Coronary artery (tissue), 2 donors: Measurements from ENCODE around the gene PRR5L.

Experiments used
- DNase-seq: peaks from one replicate; pipeline ENCODE4 v3.0.0-alpha.2; 2017; ENCODE audit warnings: low spot score
- H3K27ac ChIP-seq, 2 donors: fragments of 200-600 bp; sonication (generic); one replicate each; pipeline ENCODE4 v1.5.1; 2016 to 2019
- H3K4me3 ChIP-seq: fragments of 200-600 bp; sonication (generic); 2 replicates; pipeline ENCODE4 v1.5.1; 2016; ENCODE audit warnings: mild to moderate bottlenecking, moderate library complexity
- TF ChIP-seq, protein P1 (sequence below): fragments of 200-600 bp; sonication (generic); IDR thresholded peaks from one replicate; pipeline ENCODE4 v1.5.1; 2019; ENCODE audit warnings: antibody characterized with exemption

PRR5L gene

GRCh38 chr11:36421546-36422155, 125.6 kb downstream of the PRR5L start:
- TF ChIP-seq, protein P1, sequence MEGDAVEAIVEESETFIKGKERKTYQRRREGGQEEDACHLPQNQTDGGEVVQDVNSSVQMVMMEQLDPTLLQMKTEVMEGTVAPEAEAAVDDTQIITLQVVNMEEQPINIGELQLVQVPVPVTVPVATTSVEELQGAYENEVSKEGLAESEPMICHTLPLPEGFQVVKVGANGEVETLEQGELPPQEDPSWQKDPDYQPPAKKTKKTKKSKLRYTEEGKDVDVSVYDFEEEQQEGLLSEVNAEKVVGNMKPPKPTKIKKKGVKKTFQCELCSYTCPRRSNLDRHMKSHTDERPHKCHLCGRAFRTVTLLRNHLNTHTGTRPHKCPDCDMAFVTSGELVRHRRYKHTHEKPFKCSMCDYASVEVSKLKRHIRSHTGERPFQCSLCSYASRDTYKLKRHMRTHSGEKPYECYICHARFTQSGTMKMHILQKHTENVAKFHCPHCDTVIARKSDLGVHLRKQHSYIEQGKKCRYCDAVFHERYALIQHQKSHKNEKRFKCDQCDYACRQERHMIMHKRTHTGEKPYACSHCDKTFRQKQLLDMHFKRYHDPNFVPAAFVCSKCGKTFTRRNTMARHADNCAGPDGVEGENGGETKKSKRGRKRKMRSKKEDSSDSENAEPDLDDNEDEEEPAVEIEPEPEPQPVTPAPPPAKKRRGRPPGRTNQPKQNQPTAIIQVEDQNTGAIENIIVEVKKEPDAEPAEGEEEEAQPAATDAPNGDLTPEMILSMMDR: no peak
- DNase-seq: no peak
- no peak overlapping the region for H3K4me3 ChIP-seq
- H3K27ac ChIP-seq: no peak overlapping the region

- Histone ChIP-seq H3K27ac (peak overlapping the region in 1 of 2 donors; percentile 44), H3K4me3 (no peak overlapping the region)
- no peak for DNase-seq
- TF ChIP-seq, protein P1: no peak
Observed at GRCh38 chr11:36425561-36426081, 129.5 kb downstream of the PRR5L start.

- H3K4me3 ChIP-seq: no peak overlapping the region
- H3K27ac ChIP-seq: peak overlapping the region in 1 of 2 donors; percentile 54
- TF ChIP-seq, protein P1: no peak
- no peak for DNase-seq
Observed at GRCh38 chr11:36426226-36426848, 130.2 kb downstream of the PRR5L start.

- H3K4me3 ChIP-seq: no peak overlapping the region
- TF ChIP-seq, protein P1: no peak
- no peak for DNase-seq
- peak overlapping the region in 1 of 2 donors; percentile 54 for H3K27ac ChIP-seq
Observed at GRCh38 chr11:36427079-36427478, 131.0 kb downstream of the PRR5L start.

DNA sequence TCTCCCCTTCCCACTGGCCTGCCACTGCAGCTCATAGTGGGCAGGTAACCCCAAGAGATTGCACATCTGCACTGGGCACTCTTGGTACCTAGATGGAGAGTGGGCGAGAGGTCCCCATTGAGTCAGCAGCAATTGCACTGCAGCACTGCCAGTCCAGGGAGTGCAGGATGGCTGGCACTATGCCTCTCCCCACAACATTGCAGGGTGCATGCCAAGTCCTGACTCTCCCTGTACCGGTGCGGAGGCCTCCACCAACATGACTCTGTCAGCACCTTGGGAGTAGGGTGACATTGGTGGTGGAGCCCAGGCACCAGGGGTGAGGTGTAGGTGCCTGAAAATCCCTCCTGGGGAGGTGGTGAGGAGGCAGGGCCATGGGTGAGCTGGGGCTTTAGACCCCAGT, 131.8 kb downstream of the PRR5L start:
- TF ChIP-seq, protein P1: no peak
- peak overlapping the region in 1 of 2 donors; percentile 15 for H3K27ac ChIP-seq
- no peak overlapping the region for H3K4me3 ChIP-seq
- DNase-seq: no peak

- H3K4me3 ChIP-seq: no peak overlapping the region
- H3K27ac ChIP-seq: no peak overlapping the region
- TF ChIP-seq, protein P1: no peak
- no peak for DNase-seq
Observed at GRCh38 chr11:36431429-36432092, 135.5 kb downstream of the PRR5L start.
